GM19397 (cell line): Measurements from ENCODE around the gene SLC35D3.
"Not testable (repeated sequence)": the region's sequence is repeated elsewhere in the genome, so short reads cannot be mapped to it uniquely, and the experiment has no call there.

Experiments used
- ATAC-seq: cut with Tn5 transposase; IDR thresholded peaks from one replicate; pipeline ENCODE4 v1.9.1; 2021; ENCODE audit warnings: mild to moderate bottlenecking, moderate library complexity; ENCODE audit not compliant: unreplicated experiment

Gene SLC35D3

DNA sequence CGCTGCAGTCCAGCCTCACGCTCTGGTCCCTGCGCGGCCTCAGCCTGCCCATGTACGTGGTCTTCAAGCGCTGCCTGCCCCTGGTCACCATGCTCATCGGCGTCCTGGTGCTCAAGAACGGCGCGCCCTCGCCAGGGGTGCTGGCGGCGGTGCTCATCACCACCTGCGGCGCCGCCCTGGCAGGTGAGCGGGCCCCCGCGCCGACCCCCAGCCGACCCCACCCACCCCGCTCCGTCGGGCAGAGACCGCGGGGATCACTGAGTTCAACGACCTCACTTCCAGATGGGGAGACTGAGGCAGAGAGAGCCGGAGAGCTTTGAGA, 545 bp downstream of the SLC35D3 start:
- no peak for ATAC-seq

DNA sequence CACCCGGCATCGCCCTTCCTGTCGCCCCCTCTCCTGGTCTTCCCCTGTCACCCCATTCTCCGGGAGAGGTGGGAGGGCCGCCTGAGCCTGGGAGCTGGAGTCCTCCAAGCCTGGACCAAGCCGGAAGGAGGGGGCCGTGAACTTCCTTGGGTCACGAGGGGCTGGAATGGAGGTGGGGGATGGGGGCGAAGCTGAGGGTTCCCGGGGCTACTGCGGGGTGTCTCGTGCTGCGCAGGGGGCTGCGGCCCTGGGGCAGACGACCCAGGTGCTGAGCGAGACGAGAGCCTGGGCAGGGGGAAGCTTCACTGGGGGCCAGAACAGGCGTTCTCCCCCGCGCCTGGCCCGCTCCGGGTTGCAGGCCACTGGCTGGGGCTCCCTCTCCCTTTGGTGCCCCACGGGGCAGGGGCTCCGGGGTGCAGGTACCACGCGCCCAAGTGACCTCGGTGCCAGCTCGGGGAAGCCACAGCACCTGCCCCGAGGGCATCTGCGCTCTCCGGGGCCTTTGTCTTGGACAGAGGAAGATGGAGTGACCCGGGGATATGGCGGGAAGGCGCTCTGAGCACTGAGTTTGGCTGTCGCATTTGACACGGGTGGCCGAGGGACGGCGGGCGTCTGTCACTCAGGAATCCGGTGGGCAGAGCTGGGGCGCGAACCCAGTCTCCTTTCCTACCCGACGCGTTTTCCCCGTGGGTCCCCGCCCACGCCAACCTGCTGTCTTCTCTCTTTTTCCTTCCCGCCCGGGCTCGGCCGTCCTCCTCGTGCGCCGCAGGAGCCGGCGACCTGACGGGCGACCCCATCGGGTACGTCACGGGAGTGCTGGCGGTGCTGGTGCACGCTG, 1.2 kb downstream of the SLC35D3 start:
- ATAC-seq, result no peak

DNA sequence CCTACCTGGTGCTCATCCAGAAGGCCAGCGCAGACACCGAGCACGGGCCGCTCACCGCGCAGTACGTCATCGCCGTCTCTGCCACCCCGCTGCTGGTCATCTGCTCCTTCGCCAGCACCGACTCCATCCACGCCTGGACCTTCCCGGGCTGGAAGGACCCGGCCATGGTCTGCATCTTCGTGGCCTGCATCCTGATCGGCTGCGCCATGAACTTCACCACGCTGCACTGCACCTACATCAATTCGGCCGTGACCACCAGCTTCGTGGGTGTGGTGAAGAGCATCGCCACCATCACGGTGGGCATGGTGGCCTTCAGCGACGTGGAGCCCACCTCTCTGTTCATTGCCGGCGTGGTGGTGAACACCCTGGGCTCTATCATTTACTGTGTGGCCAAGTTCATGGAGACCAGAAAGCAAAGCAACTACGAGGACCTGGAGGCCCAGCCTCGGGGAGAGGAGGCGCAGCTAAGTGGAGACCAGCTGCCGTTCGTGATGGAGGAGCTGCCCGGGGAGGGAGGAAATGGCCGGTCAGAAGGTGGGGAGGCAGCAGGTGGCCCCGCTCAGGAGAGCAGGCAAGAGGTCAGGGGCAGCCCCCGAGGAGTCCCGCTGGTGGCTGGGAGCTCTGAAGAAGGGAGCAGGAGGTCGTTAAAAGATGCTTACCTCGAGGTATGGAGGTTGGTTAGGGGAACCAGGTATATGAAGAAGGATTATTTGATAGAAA, 2.0 kb downstream of the SLC35D3 start:
- ATAC-seq, result no peak

DNA sequence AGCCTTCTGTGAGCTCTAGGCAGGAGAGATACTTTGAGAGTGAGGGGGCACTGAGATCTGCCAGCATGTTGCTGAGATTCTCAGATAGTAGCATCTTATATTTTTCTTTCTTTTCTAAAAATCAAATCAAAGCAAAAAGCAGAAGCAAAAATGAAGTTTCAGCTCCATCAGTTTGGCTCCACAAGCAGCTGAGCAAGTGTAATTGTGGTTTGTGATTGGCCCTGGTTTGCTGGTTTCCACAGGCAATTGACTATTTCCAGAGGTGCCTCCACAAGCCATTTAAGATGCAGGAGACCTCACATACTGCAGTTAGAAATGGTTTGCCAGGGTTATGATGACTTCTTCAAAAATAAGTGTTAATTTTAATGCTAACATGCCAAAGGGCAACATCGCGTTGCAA, 4.3 kb downstream of the SLC35D3 start:
- ATAC-seq, result no peak

DNA sequence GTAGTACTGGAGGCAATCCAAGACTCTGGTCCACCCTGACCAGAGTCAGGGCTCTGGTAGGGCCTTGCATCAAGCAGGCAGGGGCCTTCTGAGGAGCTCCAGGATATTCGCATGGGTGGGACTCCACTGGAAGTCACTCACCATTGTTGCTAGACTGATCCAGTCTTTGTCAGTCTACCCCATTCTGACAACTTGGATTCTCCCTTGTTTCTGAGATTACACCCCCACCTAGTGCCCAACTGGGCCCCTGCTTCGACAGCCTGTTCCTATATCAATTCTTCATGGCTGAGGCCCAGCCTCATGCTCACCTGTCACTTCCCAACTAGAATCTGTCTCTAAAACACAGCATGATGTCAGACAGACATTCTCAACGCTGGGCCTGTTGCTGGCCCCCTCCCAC, 5.2 kb downstream of the SLC35D3 start:
- no peak for ATAC-seq

DNA sequence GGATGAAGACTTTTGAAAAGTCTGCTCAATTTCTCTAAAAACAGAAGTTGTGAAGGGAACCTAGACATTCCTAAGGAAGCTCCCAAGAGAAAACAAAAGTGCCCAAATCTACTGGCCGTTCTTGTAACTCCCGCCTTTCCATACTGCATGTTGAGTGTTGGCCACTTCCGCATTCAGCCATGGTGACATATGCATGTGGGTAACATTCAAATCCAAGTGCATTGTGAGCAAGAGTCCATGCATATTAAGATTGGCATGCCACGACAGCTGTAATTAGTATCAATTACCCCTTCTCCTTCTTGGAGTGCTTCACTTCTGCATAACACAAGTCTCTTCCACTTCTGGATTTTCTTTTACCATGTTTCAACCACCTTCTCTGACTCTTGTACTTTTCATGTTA, 8.4 kb downstream of the SLC35D3 start:
- no peak for ATAC-seq

DNA sequence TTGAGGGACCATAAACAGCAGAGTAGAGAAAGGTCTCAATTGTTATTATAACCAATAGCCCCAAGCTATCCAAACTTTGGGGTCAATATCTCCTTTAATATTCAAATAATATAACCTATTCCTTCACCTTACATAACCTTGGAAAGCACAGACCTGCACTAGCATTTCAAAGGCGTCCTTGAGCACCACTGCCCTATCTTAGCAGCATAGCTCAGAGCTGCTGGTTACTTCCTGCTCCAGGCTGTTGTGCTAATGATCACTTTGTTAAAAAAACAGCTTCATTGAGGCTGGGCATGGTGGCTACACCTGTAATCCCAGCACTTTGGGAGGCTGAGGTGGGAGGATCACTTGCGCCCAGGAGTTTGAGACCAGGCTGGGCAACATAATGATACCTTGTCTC, 10.5 kb downstream of the SLC35D3 start:
- ATAC-seq, result no peak

DNA sequence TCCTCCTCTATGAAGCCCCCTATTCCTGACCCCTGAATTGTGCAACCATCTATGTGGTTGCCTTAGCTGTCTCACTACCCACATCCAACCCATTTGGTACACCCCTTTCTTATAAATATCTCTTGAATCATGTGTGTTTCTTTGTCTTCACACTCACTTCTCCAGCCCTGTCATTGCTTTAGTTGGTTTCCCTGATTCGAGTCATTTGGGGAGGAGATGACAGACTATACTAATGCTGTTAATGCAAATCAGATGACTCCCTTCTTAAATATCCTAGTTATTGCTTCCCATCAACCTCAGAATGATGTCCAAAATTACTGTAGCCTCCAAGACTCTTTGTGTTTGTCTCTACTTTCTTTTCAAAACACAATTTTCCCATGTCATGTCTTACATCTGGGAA, 23.0 kb downstream of the SLC35D3 start:
- no peak for ATAC-seq

DNA sequence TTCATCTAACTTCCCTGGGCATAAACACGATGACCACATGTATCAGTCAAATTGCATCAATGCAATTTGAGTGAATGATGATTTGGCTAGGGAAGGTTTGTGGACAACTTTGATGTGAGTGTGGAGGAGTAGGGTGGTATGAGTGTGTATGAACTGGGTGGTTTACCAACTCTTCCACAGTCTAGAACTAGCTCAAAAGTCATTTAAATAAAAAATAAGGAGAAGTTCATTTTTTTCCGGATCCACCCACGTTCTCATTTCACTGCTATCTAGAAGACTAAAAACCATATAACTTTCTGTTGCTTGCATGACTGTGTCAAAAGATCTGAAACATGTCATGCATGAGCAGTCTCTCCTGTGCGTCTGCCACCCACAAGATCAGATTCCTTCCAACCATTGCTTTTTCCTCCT, 23.6 kb downstream of the SLC35D3 start:
- no peak for ATAC-seq

DNA sequence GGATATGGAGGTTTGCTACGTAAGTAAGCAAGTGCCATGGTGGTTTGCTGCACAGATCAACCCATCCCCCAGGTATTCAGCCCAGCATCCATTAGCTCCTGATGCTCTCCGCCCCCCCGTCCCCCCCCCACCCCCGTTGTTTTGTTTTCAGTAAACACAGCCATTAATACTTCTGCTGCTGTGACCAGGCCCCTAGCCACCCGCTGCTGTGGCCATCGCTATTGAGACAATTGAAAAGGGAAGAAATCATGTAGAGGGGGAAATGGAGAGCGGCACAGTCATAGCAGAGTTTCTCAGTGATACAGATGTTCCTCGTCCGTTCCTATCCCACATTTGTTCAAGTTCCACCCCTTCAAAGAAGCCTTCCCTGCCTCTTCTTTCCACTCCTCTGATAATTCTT, 24.9 kb downstream of the SLC35D3 start:
- ATAC-seq, result no peak

DNA sequence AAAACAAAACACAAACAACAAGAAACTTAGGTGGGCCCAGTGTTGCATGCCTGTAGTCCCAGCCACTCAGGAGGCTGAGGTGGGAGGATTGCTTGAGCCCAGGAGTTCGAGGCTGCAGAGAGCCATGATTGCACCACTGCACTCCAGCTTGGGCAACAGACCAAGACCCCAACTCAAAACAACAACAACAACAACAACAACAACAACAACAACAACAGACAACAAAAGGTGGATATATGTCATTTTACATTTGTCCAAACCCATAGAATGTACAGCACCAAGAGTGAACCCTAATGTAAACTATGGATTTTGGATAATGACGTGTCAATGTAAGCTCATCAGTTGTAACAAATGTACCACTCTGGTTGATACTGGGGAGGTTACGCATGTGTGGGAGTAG, 27.9 kb downstream of the SLC35D3 start:
- not testable (repeated sequence) for ATAC-seq

DNA sequence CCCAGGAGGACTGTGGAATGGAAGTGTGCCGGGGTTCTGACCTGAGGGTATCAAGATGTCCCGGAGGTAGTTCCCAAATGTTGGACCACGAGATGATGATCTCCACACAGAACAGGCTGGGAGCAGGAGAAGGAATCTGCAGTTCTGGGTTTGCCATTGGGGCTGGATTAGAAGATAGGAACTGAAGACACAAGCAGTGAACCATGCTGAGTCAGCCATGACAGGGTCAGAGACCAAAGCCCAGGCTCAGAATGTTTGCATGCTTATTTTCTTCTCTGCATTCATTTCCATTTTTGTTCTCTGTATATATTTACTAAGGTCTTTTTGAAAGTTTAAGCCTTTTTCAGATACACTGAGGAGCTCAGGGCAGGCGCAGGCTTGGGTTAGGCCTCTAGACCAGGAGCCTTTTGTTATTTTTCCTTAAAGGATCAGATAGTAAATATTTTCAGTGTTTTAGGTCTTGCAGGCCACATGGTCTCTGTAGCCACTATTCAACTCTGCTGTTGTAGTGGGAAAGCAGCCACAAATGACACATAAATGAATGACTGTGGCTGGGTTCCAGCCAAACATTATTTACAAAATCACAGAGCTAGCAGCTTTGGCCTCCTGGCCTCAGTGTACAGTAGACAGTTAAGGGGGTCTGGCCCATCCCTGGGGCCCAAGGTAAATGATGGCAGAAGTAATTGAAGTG, 28.5 kb downstream of the SLC35D3 start:
- ATAC-seq, result no peak

DNA sequence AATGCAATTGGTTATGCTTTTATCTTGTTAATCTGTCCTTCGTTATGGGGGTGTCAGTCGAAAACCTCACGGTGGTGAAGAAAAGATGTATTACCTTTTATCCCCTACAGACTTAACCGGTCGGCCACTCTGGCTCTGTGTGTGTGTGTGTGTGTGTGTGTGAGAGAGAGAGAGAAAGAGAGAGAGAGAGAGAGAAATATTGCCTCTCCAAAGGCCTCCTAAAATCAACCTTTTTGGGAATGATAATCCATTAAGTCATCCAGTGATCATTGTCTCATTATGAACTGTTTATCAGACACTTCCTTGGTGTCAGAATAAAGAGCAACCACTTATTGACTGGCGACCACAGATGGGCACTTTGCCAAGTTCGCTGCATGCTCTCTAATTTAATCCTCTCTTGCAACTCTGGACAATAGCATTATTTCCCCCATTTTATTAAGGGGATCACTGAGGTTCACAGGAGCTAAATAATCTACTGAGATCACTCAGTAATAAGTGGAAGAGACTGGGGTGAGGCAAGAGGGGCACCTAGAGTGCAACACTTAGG, 30.7 kb downstream of the SLC35D3 start:
- no peak for ATAC-seq

DNA sequence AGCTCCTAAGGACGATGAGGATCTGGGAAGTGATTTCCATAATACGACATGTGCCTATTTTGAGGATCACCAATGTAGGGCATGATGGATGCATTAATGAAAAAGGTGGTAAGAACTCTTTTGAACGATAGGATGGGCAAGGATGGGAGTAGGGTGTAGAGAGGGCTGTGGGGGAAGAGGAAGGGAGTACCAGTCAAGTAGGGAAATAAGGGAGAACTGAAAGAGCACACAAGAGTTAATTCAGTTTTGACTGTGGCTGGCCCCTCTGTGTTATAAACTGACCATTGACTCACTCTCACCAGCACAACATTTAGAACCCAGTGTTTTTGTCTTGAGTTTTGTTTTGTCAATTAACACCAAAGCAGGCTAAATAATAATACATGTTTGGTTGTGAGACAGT, 33.0 kb downstream of the SLC35D3 start:
- no peak for ATAC-seq

DNA sequence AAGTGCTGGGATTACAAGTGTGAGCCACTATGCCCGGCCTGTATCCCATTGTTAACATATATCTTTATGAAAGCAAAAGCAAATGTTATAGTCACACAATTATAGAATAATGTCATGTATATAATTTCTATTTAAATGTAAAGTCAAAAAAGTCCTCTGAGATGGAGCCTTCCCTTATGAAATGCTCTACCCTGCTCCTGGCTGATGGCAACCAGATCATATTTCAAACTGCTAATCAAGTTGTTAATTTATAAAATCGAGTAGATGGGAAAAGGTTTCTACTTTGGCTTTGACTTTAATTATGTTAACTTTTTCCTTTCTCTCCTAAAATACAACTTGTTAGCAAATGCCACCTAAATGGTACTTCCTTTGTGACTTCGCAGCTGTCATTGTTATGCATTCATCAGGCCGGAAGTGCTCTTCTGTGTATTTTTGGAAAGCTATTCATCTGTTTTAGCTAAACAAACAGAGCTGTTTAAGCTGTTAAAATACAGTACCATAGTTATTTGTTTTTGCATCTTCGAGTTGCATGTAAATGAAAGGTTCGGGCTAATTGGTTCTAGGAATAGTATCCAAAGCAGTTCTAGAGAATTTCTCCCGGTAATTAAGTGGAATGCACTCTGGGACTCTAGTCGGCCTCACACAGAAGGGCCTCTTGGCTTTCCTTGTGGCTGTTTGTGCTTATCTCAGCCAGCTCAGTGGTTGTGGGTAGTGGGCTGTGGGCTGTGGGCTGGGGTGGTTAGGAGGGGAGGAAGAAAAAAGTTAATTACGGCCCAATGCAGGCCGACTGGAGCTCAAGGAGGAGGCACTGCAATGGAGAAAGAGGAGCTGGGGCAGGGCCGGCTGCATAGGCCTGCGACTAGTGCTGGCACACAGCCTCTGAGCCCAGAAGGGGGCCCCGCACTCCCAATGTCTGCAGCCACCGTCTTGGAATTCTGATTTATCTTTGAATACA, 34.8 kb downstream of the SLC35D3 start:
- ATAC-seq, result no peak

DNA sequence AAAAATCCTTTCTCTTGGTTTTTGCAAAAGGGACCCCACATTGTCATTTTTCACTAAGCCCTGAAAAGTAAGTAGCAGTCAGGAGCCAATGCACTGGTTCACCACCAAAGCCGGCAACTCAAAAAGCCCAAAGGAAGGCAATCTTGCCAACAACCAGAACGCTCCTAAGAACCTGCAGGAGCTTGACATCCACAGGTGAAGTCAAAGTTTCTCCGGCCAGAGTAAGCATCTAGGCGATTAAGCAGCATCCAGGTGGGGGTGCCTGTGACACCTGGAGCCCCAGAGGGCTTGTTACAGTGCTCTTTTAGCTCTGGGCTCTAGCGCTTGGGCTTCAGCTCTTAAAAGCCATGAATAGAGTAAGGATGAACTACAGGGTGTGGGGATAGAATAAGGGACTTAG, 36.1 kb downstream of the SLC35D3 start:
- no peak for ATAC-seq

DNA sequence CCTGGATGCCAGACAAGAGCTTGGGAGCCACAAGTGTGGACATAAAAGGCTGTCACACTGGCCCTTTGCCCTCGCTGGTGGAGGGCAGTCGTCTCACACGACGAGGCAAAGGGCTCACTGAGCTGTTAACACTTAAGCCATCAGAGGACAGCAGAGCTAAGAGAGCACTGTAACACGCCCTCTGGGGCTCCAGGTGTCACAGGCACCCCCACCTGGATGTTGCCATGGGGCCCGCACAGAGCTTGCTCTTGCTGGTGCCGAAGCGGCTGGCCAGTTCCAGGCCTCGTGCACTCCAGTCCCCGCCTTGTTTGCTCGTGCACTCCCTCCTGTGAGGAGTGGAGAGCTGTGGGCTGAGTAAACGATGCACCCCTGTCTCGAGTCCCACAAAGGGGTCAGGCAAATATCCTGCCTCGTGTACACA, 37.4 kb downstream of the SLC35D3 start:
- ATAC-seq, result no peak

DNA sequence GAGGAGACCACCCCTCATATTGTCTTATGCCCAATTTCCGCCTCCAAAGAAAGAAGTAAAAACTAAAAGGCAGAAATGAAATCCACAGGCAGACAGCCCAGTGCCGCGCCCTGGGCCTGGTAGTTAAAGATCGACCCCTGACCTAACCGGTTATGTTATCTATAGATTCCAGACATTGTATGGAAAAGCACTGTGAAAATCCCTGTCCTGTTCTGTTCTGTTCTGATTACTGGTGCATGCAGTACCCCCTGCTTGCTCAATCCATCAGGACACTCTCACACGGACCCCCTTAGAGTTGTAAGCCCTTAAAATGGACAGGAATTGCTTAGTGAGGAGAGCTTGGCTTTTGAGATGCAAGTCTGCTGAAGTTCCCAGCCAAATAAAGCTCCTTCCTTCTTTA, 37.8 kb downstream of the SLC35D3 start:
- ATAC-seq, result not testable (repeated sequence)

DNA sequence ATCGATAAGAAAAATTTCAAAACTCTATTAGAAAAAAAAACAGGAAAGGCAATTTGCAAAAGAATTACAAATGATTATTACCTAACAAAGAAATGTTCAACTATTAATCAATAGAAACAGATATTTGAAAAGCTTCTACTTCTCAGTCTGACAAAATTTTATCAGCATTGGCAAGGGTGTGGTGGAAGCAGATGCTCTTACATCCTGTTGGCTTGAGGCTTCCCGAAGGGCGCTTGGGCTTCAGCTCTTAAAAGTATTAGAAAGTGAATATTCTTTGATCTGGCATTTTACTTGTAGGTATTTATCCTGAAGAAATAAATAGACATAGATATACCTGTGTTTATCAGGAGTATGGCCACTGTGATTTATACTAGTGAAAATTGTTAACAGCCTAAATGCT, 38.7 kb downstream of the SLC35D3 start:
- ATAC-seq, result no peak

DNA sequence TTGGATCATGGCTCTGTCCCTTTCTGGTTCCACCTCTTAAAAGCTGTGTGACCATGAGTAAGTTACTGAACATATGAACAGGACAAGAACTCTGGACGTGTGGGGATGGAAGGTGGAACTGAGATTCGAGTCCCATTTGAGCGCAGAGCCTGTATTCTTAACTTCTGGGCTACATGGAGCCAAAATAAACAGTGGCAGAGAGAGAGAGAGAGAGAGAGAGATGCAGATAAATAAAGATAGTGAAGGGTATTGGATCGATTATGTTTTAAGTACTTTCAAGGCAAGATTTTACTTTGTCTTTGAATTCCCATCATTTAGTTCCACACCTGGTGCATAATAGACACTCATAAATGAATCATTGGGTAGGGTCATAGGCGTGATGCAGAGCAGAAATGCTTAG, 39.7 kb downstream of the SLC35D3 start:
- ATAC-seq, result no peak

DNA sequence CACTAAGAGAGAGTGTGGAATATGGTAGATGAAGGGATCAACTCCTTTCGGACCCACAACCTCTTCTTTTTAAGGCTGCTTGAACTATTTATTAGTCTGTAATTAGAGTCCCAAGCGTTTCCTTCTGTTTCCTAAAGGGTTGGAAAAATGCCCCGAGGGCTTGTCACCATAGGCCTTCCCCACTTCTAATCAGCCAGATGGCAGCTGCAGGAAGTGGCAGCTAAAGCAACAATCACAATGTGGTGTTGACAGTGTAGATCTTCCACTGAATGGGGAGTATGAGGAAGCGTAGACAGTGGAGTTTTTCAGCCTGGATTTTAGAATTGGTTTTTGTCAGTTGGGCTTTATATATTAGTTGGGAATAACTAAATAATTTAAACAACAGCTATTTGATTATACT, 40.6 kb downstream of the SLC35D3 start:
- no peak for ATAC-seq
